SU-DHL-6 (cell line): ENCODE results near the gene LRP1.

Source experiments
- H2AFZ ChIP-seq: fragments of 200-600 bp; sonication (generic); 2 replicates; pipeline ENCODE4 v1.6.1; 2014; ENCODE audit warnings: low read depth, mild to moderate bottlenecking, moderate library complexity, mixed read lengths, antibody characterized with exemption, low read length; ENCODE audit not compliant: severe bottlenecking
- H3F3A ChIP-seq: fragments of 200-600 bp; shearing (Covaris generic); 2 replicates; pipeline ENCODE4 v1.6.0; 2016; ENCODE audit warnings: antibody characterized with exemption, mild to moderate bottlenecking; ENCODE audit not compliant: insufficient read depth
- H3K27ac ChIP-seq: fragments of 200-600 bp; sonication (generic); 2 replicates; pipeline ENCODE4 v1.5.1; 2016; ENCODE audit warnings: low read depth, mild to moderate bottlenecking, low read length, moderate library complexity, mixed read lengths
- H3K27me3 ChIP-seq: fragments of 200-600 bp; sonication (generic), shearing (Covaris generic); 2 replicates; pipeline ENCODE4 v1.6.0; 2014; ENCODE audit warnings: mild to moderate bottlenecking, low read length
- H3K36me3 ChIP-seq: fragments of 200-600 bp; sonication (generic); 2 replicates; pipeline ENCODE4 v1.6.1; 2014; ENCODE audit warnings: mild to moderate bottlenecking, low read length, mixed read lengths
- H3K4me2 ChIP-seq: fragments of 300-600, 200-600 bp; shearing (Covaris generic), sonication (generic); 2 replicates; pipeline ENCODE4 v1.6.0; 2014; ENCODE audit warnings: low read length, low read depth, mild to moderate bottlenecking; ENCODE audit not compliant: poor library complexity, severe bottlenecking
- H3K4me3 ChIP-seq: fragments of 200-600 bp; sonication (generic); 2 replicates; pipeline ENCODE4 v1.5.1; 2014; ENCODE audit warnings: antibody characterized with exemption, low read length, mild to moderate bottlenecking, mixed read lengths; ENCODE audit not compliant: insufficient read depth, poor library complexity, severe bottlenecking
- H3K79me2 ChIP-seq: fragments of 200-600 bp; sonication (generic); 2 replicates; pipeline ENCODE4 v1.6.1; 2014; ENCODE audit warnings: mild to moderate bottlenecking, low read length, moderate library complexity; ENCODE audit not compliant: insufficient read depth
- H3K9ac ChIP-seq: fragments of 200-600 bp; sonication (generic); 2 replicates; pipeline ENCODE4 v1.7.0; 2014; ENCODE audit warnings: mild to moderate bottlenecking, low read length
- H3K9me2 ChIP-seq: fragments of 200-600 bp; sonication (generic); replicated peaks from 2 replicates; pipeline ENCODE4 v1.6.1; 2014; ENCODE audit warnings: low read length; ENCODE audit not compliant: insufficient read depth
- H3K9me3 ChIP-seq: fragments of 200-600 bp; sonication (generic); 2 replicates; pipeline ENCODE4 v1.6.1; 2014; ENCODE audit warnings: low read length, mixed read lengths; ENCODE audit not compliant: insufficient read depth
- H4K20me1 ChIP-seq: fragments of 200-600 bp; sonication (generic); 2 replicates; pipeline ENCODE4 v1.6.1; 2014; ENCODE audit warnings: low read depth, mild to moderate bottlenecking, antibody characterized with exemption, low read length, moderate library complexity, mixed read lengths
- EZH2phosphoT487 ChIP-seq: fragments of 200-600 bp; sonication (generic), shearing (Covaris generic); conservative IDR thresholded peaks from 2 replicates; pipeline ENCODE4 v1.6.1; 2018; ENCODE audit warnings: mild to moderate bottlenecking, antibody characterized with exemption, low read length, moderate library complexity, mixed read lengths
- TF ChIP-seq, protein P1 (sequence below): fragments of 200-600 bp; sonication (generic); IDR thresholded peaks from one replicate; pipeline ENCODE4 v1.5.1; 2017; ENCODE audit warnings: antibody characterized with exemption, mild to moderate bottlenecking, low read length, moderate library complexity; ENCODE audit not compliant: insufficient read depth, poor library complexity, severe bottlenecking

The LRP1 gene

DNA sequence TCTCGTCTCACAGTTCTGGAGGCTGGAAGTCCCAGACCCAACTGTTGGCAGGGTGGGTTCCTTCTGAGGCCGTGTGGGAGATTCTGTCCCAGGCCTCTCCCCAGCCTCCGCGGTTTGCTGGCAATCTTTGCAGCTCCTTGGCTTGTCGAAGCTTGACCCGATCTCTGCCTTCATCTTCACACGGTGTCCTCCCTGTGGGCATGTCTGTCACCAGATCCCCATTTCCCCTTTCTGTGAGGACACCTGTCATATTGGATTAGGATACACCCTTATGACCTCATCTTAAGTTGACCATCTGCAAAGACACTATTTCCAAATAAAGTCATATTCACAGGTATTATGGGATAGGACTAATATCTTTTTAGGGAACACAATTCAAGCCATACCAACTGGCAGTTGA is 41.7 kb downstream of the LRP1 start:
- H2AFZ ChIP-seq = no peak overlapping the region
- H3K9me3 ChIP-seq = no peaks in the 10 kb centered on the region
- no peaks in the 10 kb centered on the region for H3K27me3 ChIP-seq
- no peaks in the 10 kb centered on the region for H3K9me2 ChIP-seq
- H3F3A ChIP-seq = no peaks in the 10 kb centered on the region
- H3K79me2 ChIP-seq = no peaks in the 10 kb centered on the region
- no peaks in the 10 kb centered on the region for H4K20me1 ChIP-seq
- no peak overlapping the region for H3K27ac ChIP-seq
- no peak for TF ChIP-seq EZH2phosphoT487
- H3K9ac ChIP-seq = no peak overlapping the region
- H3K4me2 ChIP-seq = no peak overlapping the region
- H3K4me3 ChIP-seq = no peak overlapping the region
- no peaks in the 10 kb centered on the region for H3K36me3 ChIP-seq

DNA sequence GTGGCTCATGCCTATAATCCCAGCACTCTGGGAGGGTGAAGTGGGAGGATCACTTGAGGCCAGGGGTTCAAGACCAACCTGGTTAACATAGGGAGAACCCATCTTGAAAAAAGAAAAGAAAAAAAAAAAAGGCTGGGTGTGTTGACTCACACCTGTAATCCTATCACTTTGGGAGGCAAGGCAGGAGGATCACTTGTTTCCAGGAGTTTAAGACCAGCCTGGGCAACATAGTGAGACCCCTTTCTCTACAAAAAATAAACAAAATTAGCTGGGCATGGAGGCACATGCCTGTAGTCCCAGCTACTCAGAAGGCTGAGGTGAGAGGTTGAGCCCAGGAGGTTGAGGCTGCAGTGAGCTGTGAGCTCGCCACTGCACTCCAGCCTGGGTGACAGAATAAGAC is 42.1 kb downstream of the LRP1 start:
- no peak overlapping the region for H3K4me3 ChIP-seq
- no peaks in the 10 kb centered on the region for H3K36me3 ChIP-seq
- no peak for TF ChIP-seq EZH2phosphoT487
- TF ChIP-seq, protein P1, sequence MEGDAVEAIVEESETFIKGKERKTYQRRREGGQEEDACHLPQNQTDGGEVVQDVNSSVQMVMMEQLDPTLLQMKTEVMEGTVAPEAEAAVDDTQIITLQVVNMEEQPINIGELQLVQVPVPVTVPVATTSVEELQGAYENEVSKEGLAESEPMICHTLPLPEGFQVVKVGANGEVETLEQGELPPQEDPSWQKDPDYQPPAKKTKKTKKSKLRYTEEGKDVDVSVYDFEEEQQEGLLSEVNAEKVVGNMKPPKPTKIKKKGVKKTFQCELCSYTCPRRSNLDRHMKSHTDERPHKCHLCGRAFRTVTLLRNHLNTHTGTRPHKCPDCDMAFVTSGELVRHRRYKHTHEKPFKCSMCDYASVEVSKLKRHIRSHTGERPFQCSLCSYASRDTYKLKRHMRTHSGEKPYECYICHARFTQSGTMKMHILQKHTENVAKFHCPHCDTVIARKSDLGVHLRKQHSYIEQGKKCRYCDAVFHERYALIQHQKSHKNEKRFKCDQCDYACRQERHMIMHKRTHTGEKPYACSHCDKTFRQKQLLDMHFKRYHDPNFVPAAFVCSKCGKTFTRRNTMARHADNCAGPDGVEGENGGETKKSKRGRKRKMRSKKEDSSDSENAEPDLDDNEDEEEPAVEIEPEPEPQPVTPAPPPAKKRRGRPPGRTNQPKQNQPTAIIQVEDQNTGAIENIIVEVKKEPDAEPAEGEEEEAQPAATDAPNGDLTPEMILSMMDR = no peak
- H3K27me3 ChIP-seq = no peaks in the 10 kb centered on the region
- no peaks in the 10 kb centered on the region for H3K9me3 ChIP-seq
- no peaks in the 10 kb centered on the region for H3K79me2 ChIP-seq
- H3K9me2 ChIP-seq = no peaks in the 10 kb centered on the region
- no peaks in the 10 kb centered on the region for H3F3A ChIP-seq
- H3K27ac ChIP-seq = no peak overlapping the region
- no peaks in the 10 kb centered on the region for H4K20me1 ChIP-seq
- H3K4me2 ChIP-seq = no peak overlapping the region
- no peak overlapping the region for H2AFZ ChIP-seq
- H3K9ac ChIP-seq = no peak overlapping the region

DNA sequence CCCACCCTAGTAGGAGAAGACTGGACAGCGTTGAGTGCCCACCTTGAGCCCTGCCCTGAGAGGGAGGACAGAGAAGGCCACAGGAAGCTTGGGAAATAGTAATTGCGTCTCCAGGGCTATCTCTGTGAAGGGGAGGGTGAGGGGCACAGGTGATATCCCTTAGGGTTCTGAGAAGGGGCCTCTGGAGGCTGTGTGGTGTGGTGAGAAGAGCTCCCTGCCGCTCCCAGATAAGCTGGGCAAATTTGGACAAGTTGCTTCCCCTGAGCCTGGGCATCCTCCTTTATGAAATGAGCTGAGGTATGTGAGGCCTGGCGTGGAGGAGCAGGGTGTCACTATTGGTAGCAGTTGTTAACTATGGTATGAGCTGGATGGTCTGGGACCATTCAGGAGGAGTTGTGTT is 42.6 kb downstream of the LRP1 start:
- no peak overlapping the region for H3K27ac ChIP-seq
- H3K36me3 ChIP-seq = no peaks in the 10 kb centered on the region
- no peak overlapping the region for H2AFZ ChIP-seq
- H4K20me1 ChIP-seq = no peaks in the 10 kb centered on the region
- no peaks in the 10 kb centered on the region for H3K9me3 ChIP-seq
- no peaks in the 10 kb centered on the region for H3K27me3 ChIP-seq
- H3F3A ChIP-seq = no peaks in the 10 kb centered on the region
- H3K9ac ChIP-seq = no peak overlapping the region
- H3K4me3 ChIP-seq = no peak overlapping the region
- no peak overlapping the region for H3K4me2 ChIP-seq
- H3K79me2 ChIP-seq = no peaks in the 10 kb centered on the region
- TF ChIP-seq, protein P1 = no peak
- no peak for TF ChIP-seq EZH2phosphoT487
- no peaks in the 10 kb centered on the region for H3K9me2 ChIP-seq

DNA sequence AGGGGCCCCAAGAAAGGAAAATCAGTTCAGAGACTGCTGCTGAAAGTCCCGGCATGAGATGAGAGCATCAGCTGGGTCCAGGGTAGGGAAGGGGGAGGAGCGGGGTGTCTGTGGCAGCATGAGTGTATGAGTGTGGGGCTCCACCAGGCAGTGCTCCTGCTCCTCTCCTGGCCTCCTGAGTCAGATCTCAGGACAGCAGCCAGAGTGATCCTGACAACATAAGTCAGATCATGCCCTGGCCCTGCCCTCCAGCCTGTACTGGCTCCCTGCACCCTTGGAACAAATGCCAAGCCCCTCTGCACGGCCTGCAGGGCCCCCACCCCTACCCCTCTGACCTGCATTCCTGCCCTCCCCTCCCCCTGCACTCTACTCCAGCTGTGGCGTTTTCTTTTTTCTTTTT is 43.4 kb downstream of the LRP1 start:
- Histone ChIP-seq H4K20me1 (no peaks in the 10 kb centered on the region), H3K4me2 (no peak overlapping the region), H3K27ac (no peak overlapping the region), H3K4me3 (no peak overlapping the region), H3K27me3 (no peaks in the 10 kb centered on the region), H3F3A (no peaks in the 10 kb centered on the region), H3K9me3 (no peaks in the 10 kb centered on the region), H3K9ac (no peak overlapping the region), H3K79me2 (no peaks in the 10 kb centered on the region), H3K36me3 (no peaks in the 10 kb centered on the region), H3K9me2 (no peaks in the 10 kb centered on the region), H2AFZ (no peak overlapping the region)
- no peak for TF ChIP-seq EZH2phosphoT487
- TF ChIP-seq, protein P1 = no peak
